ENCODE results near the gene TNP2.

The TNP2 gene

GRCh38 chr16:11277607-11278337 lies 8.6 kb upstream of the TNP2 start:
- no peak for DNase-seq (ENCODE audit: low read depth in 2 of 2)

GRCh38 chr16:11276896-11277593 lies 7.9 kb upstream of the TNP2 start:
- no peak for DNase-seq (ENCODE audit: low read depth in 2 of 2)

- DNase-seq (ENCODE audit: low read depth in 2 of 2): no peak
Observed at GRCh38 chr16:11276143-11276895, 7.2 kb upstream of the TNP2 start, which contains the start of gene PRM2. Gene PRM2, minus strand, starts transcription at chr16:11276480. Its CDS starts 110 bp downstream, at chr16:11276370.

- DNase-seq (ENCODE audit: low read depth in 2 of 2): no peak
Observed at GRCh38 chr16:11274964-11275363, 5.8 kb upstream of the TNP2 start.

- no peak for DNase-seq (ENCODE audit: low read depth in 2 of 2)
Observed at GRCh38 chr16:11273721-11274324, 4.7 kb upstream of the TNP2 start.

GRCh38 chr16:11272921-11273720 lies 4.0 kb upstream of the TNP2 start, which contains the start of gene PRM3:
Gene PRM3, minus strand, starts transcription at chr16:11273629. Its CDS starts 34 bp downstream, at chr16:11273595.
- DNase-seq (ENCODE audit: low read depth in 2 of 2): no peak

GRCh38 chr16:11272484-11272883 lies 3.4 kb upstream of the TNP2 start:
- DNase-seq (ENCODE audit: low read depth in 2 of 2): no peak

GRCh38 chr16:11271610-11272009 lies 2.5 kb upstream of the TNP2 start:
- no peak for DNase-seq (ENCODE audit: low read depth in 2 of 2)

- DNase-seq (ENCODE audit: low read depth in 2 of 2): no peak
Observed at GRCh38 chr16:11270602-11271162, 1.6 kb upstream of the TNP2 start.

- no peak for DNase-seq (ENCODE audit: low read depth in 2 of 2)
Observed at GRCh38 chr16:11265124-11265523, 4.0 kb downstream of the TNP2 start.

GRCh38 chr16:11264155-11264832 lies 4.8 kb downstream of the TNP2 start:
- no peak for DNase-seq (ENCODE audit: low read depth in 2 of 2)

GRCh38 chr16:11263737-11264136 lies 5.4 kb downstream of the TNP2 start:
- DNase-seq (ENCODE audit: low read depth in 2 of 2): peak; percentile 59

- DNase-seq (ENCODE audit: low read depth in 2 of 2): no peak
Observed at GRCh38 chr16:11262915-11263314, 6.2 kb downstream of the TNP2 start.

GRCh38 chr16:11260596-11260966 lies 8.5 kb downstream of the TNP2 start:
- DNase-seq (ENCODE audit: low read depth in 2 of 2): no peak

- DNase-seq (ENCODE audit: low read depth in 2 of 2): no peak
Observed at GRCh38 chr16:11259655-11260595, 9.2 kb downstream of the TNP2 start.

- no peak for DNase-seq (ENCODE audit: low read depth in 2 of 2)
Observed at GRCh38 chr16:11258553-11259492, 10.3 kb downstream of the TNP2 start.

GRCh38 chr16:11257131-11257938 lies 11.8 kb downstream of the TNP2 start:
- DNase-seq (ENCODE audit: low read depth in 2 of 2): peak in 1 of 2 donors; percentile 62

Data from stimulated activated CD4-positive, alpha-beta T cell treated with anti-CD3 and anti-CD28 coated beads, Interleukin-15, amount 100 ng/mL, for 48 hours (primary cell).